NCI-H2081 (cell line): ENCODE results near the gene CCDC117.

Source experiments
- DNase-seq, 2 experiments: peaks; one replicate each; lab custom pipeline; 2025; lab: John Stamatoyannopoulos, UW

CCDC117 gene

GRCh38 chr22:28829358-28830181 lies 57.1 kb downstream of the CCDC117 start:
- peak; percentile 56 to 72 for DNase-seq

- no peak for DNase-seq
Measured at GRCh38 chr22:28830441-28830840, 57.9 kb downstream of the CCDC117 start.

- no peak for DNase-seq
Measured at GRCh38 chr22:28831140-28832072, 58.9 kb downstream of the CCDC117 start.

- no peak for DNase-seq
Measured at GRCh38 chr22:28832731-28833130, 60.2 kb downstream of the CCDC117 start.

GRCh38 chr22:28833276-28833923 lies 60.9 kb downstream of the CCDC117 start:
- DNase-seq, result no peak

- DNase-seq, result no peak
Measured at GRCh38 chr22:28835630-28836189, 63.2 kb downstream of the CCDC117 start.

GRCh38 chr22:28837640-28838039 lies 65.1 kb downstream of the CCDC117 start:
- DNase-seq, result no peak
